ENCODE results near the gene RAPGEF3.

GRCh38 chr12:47709237-47709636 is 49.4 kb downstream of the RAPGEF3 start:
- TF ChIP-seq POLR2A (IDR thresholded peaks at IDR 0.05; ENCODE audit: low read length) (no peak), GATA1 (IDR thresholded peaks at IDR 0.05; ENCODE audit: low read depth, low read length) (no peak)

Measured in erythroblast (primary cell).